Inflammatory macrophage treated with lipopolysaccharide for 1 hour (primary cell): ENCODE results near the gene ECEL1.

Experiments
- DNase-seq, 2 donors: peaks; one replicate each; pipeline ENCODE4 v3.0.0-alpha.2; 2020 to 2022

The ECEL1 gene

GRCh38 chr2:232483311-232483922, 4.2 kb downstream of the ECEL1 start:
- no peak for DNase-seq

DNA sequence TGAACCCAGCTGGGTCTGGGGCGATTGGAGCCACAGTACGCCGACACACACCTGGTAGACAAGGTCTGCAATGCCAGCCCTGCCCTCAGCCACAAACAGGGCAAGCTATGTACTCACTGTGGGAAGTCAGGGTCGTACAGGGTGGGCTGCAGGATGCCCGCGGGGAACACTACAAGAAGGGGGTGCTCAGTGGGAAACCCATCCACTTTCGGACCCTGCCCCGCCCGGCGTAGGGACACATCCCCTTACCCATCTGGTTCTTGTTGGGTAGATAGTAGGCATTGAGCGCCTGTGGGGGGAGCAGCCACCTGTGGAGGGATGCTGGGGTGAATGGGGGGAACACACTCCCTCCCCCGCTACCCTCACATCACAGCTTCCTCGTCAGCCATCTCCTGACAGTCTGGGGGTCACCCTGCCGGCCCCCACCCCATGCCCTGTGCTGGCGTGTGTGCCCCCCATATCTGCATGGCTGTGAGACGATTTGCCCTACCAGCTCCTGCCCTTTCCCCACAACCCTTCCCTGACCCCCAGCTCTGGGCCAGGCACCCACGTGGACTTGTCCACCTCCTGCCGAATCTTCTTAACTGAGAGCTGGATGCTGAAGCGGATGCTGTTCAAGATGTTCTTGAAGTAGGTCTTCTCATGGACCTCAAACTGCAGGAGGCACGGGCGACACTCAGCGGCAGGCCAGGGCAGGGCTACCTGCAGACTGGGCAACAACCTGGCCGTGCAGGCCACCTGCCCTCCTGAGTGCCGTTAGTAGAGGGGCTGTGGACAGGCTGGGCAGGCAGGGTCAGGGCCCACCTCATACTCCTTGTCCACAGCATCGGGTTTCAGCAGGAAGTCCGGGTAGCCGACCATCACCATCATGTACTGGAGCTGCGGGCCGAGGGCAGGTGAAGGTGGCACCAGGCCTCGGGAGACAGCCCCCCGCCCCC, 5.1 kb downstream of the ECEL1 start:
- no peak for DNase-seq

GRCh38 chr2:232481322-232482140, 6.1 kb downstream of the ECEL1 start:
- DNase-seq, result no peak

DNA sequence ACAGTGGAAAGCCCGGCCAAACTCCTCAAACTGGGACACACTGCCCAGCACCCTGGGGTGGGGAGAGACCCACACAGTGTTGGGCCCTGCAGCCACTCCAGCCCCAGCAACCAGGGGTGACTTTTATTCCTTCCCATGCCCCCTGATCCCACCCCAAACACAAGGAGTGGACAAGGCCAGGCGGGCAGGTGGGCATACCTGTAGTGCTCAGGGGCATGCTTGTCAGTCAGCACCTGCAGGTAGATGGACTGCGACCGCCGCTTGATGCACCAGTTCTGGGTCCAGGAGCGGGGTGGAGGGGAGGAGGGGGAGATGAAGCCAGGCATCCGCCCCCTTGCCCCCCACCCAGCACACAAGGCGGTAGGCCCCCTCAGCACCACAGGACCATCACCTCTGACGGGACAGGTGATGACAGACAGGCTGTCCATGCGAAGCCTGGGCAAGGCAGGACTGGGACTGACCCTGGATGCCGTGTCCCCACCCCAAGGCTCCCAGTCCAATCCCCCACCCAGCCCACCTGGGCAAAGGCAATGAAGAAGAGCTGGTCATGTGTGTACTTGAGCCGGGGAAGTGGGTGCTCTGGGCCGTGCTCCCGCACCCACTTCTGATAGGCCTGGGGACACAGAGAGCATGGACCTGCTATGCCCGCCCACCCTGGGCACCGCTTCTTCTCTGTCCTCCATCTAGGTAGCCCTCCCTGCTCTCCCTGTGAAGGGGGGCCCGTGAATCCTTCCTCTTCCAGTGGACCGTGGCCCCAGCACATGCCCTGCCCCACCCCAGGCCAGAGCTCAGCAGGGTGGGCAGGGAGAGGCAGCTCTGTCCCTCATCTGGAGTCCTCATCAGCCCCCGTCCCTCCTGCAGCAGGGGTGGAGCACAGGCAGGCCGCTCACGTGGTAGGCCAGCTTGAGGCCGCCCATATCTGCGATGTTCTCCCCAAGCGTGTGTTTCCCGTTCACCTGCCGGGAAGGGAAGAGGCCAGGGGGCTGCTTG, 7.1 kb downstream of the ECEL1 start:
- no peak for DNase-seq

DNA sequence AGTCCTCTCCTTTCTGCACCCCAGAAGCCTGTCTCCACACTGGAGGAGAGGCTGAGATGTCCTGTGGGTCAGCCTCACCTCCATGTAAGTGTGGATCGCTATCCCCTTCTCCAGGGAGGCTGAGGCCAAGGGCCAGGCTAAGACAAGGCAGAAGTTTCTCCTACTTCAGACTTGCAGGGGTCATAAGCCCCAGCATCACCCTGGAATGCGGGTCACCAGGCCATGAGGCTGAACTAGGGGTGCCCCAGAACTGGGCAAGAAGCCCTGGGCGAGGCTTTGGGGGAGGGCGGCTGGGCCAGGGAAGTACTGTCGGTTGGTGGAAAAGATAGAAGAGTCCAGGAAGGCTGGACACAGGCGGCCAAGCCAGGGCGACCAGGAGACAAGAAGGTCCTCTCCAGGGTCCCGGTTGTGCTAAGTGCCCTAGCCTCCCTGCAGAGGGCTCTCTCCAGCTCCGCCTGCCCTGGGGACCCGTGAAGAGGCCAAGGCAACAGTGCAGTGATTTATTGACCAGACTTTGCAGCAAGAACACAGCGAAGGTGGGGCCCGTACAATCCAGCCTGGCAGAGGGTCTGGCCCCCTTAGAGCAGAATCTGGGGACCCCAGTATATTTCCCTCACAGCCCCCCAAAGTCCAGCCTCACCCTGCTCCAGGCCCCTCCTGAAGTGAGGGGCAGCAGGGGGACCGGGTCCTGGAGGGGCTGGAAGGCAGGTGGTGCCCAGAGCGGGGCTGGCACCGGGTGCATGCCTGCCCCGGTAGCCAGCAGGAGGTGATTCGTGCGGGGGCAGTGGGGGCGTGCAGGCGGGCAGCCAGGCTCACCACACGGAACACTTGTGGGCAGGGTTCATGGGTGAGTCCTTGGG, 8.1 kb downstream of the ECEL1 start:
- no peak for DNase-seq

DNA sequence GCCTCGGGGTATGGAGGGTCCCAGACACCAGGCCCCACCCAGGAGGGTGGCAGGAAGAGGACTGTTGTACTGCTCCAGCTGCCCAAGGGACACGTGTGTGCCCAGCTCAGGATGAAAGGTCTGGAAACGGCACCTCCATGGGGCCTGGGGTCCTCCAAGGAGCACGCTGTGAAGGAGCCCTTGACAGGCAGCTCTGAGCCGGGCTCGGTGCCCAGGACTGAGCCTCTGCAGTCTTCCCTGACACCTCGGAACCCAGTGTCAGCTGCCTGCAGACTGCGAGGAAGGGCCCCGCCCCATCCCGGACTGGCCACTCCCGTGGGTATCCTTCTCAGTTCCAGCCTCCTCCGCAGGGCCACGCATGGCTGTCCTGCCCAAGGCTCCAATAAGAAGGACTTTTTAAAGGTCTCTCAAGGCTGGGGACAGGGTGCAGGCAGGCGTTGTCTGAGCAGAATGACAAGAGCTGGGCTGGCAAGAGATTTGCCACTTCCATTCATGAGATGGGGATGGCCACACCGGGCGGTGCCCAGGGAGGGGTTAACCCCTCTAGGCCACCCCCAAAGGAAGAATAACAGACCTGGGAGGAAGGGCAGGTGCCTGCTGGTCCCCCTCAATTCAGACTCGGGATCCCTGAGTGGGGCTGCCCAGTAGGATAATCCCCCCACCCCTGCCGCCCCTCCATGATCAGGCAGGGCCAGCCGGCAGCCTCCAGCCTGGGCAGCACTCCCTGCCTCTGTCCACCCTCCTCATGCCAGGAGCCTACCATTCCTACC, 8.9 kb downstream of the ECEL1 start:
- DNase-seq, result no peak

GRCh38 chr2:232477751-232478510, 9.7 kb downstream of the ECEL1 start:
- DNase-seq, result no peak

- no peak for DNase-seq
Observed at GRCh38 chr2:232476791-232477190, 10.8 kb downstream of the ECEL1 start.

DNA sequence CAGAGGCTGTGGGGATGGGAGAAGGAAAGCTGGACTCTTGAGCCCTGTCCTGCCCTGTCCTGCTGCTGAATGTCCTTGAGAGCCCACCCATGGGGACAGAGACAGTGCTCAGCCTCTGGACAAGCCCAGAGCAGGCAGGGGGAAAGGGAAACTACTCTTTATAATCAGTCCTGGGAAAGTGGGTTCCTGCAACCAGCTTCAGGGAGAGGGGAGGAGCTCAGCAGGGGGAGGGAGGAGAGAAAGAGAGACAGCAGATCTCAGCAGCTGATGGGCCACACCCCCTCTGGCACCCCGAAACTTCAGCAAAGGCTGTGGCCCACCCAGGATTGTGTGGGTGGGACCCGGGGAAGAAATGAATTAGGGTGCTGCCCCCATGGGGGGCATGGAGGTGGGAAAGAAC, 11.6 kb downstream of the ECEL1 start:
- no peak for DNase-seq

DNA sequence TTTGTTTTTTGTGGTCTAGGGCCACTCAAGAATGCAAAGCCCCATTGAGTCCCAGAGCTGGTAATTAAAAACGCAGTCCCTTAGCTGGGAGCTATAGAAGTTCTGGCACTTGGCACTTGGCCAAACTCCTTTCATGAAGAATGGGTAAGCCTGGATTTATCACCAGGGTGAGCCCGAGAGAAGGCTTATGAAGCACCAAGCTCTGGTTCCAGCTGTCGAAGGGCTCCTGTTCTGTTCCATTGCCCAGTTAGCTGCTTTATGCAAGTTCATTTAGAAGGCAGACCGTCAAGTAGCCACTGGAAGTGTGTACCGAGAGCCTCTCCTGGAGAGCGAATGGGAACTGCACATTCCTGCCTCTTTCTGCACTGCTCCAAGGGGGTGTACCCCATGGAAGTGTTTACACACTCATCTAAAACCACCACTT, 14.2 kb downstream of the ECEL1 start:
- DNase-seq, result no peak

DNA sequence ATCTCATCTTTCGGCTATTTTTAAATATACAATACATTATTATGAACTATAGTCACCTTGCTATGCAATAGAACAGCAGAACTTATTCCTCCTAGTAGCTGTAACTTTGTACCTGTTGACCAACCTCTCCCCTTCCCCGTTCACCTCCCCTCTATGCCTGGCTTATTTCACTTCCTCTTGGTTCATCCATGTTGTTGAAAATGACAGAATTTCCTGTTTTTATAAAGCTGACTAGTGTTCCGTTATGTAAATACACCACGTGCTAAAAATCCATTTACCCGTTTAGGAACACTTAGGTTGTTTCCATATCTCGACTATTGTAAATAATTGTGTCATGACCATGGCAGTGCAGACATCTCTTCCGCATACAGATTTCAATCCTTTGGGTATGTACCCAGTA, 21.4 kb downstream of the ECEL1 start:
- DNase-seq, result peak; percentile 42 to 54

GRCh38 chr2:232465061-232465460, 22.6 kb downstream of the ECEL1 start:
- no peak for DNase-seq

DNA sequence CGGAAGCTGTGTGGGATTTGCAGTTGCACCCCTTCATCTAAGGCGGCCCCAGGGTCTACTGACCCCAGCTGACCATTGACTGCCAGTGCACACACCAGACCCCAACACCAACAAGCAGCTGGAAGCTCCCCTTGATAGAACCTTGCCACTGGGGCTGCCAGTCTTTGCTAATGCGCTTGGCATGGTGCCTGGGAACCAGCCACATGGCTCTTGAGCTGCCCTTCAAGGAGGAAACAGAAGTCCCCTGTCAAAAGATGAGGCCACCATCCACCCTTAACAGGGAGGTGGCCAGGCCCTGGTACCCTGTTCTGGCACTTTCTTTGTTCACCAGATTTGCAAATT, 23.1 kb downstream of the ECEL1 start:
- DNase-seq, result no peak

GRCh38 chr2:232463701-232464543, 23.7 kb downstream of the ECEL1 start:
- DNase-seq, result no peak

- DNase-seq, result no peak
Observed at GRCh38 chr2:232460171-232460570, 27.5 kb downstream of the ECEL1 start.

DNA sequence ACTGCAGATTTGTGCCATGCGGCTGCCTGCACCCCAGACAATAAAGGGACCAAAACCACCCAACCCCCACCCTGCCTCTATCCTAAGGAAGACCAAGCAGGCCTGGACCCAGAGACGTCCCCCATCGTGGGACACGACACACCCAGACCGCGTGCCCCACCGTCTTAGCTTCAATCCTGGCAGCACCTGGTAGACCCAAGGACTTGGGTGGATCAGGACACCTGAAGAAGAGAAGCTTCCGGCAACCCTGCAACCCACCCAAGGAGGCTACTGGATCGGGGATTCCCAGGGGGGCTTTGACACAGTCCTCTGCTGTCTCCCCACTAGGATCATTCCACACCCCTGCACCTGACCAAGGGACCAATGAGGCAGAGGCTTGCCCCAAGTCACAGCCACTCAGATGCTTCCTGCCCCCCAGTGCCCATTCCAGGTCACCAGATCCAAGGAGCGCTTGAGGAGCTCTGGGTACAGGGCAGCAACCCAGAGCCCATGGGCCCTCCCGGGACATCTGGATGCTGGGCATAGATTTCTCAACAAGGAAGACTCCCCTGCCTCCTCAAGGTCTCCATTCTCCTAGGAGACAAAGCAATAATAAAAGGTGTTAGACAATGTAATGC, 28.1 kb downstream of the ECEL1 start:
- no peak for DNase-seq

- no peak for DNase-seq
Observed at GRCh38 chr2:232458661-232459418, 28.8 kb downstream of the ECEL1 start.
